ENCODE data around the gene BFSP1. TPM values are rescaled to one million over a fixed set of nuclear protein-coding genes. Genes with fewer than 3 reads are reported as not detected.

The BFSP1 gene
- total and polyA plus RNA-seq, 2 experiments from 2014 or later: 2.7 to 4.9 TPM

GRCh38 chr20:17491041-17491440 lies 40.1 kb downstream of the BFSP1 start (continued):
- TF ChIP-seq, protein P1, sequence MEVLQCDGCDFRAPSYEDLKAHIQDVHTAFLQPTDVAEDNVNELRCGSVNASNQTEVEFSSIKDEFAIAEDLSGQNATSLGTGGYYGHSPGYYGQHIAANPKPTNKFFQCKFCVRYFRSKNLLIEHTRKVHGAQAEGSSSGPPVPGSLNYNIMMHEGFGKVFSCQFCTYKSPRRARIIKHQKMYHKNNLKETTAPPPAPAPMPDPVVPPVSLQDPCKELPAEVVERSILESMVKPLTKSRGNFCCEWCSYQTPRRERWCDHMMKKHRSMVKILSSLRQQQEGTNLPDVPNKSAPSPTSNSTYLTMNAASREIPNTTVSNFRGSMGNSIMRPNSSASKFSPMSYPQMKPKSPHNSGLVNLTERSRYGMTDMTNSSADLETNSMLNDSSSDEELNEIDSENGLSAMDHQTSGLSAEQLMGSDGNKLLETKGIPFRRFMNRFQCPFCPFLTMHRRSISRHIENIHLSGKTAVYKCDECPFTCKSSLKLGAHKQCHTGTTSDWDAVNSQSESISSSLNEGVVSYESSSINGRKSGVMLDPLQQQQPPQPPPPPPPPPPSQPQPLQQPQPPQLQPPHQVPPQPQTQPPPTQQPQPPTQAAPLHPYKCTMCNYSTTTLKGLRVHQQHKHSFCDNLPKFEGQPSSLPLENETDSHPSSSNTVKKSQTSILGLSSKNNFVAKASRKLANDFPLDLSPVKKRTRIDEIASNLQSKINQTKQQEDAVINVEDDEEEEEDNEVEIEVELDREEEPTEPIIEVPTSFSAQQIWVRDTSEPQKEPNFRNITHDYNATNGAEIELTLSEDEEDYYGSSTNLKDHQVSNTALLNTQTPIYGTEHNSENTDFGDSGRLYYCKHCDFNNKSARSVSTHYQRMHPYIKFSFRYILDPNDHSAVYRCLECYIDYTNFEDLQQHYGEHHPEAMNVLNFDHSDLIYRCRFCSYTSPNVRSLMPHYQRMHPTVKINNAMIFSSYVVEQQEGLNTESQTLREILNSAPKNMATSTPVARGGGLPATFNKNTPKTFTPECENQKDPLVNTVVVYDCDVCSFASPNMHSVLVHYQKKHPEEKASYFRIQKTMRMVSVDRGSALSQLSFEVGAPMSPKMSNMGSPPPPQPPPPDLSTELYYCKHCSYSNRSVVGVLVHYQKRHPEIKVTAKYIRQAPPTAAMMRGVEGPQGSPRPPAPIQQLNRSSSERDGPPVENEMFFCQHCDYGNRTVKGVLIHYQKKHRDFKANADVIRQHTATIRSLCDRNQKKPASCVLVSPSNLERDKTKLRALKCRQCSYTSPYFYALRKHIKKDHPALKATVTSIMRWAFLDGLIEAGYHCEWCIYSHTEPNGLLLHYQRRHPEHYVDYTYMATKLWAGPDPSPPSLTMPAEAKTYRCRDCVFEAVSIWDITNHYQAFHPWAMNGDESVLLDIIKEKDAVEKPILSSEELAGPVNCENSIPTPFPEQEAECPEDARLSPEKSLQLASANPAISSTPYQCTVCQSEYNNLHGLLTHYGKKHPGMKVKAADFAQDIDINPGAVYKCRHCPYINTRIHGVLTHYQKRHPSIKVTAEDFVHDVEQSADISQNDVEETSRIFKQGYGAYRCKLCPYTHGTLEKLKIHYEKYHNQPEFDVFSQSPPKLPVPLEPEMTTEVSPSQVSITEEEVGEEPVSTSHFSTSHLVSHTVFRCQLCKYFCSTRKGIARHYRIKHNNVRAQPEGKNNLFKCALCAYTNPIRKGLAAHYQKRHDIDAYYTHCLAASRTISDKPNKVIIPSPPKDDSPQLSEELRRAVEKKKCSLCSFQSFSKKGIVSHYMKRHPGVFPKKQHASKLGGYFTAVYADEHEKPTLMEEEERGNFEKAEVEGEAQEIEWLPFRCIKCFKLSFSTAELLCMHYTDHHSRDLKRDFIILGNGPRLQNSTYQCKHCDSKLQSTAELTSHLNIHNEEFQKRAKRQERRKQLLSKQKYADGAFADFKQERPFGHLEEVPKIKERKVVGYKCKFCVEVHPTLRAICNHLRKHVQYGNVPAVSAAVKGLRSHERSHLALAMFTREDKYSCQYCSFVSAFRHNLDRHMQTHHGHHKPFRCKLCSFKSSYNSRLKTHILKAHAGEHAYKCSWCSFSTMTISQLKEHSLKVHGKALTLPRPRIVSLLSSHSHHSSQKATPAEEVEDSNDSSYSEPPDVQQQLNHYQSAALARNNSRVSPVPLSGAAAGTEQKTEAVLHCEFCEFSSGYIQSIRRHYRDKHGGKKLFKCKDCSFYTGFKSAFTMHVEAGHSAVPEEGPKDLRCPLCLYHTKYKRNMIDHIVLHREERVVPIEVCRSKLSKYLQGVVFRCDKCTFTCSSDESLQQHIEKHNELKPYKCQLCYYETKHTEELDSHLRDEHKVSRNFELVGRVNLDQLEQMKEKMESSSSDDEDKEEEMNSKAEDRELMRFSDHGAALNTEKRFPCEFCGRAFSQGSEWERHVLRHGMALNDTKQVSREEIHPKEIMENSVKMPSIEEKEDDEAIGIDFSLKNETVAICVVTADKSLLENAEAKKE (CRISPR knock-in tag; IDR thresholded peaks at IDR 0.05): no peak
- TF ChIP-seq NANOG (IDR thresholded peaks at IDR 0.05; ENCODE audit: borderline replicate concordance) (no peak), EZH2 (IDR thresholded peaks at IDR 0.05; ENCODE audit: low read depth, unreplicated experiment) (no peak), ZNF114 (CRISPR knock-in tag; IDR thresholded peaks at IDR 0.05) (no peak), STAT1 (IDR thresholded peaks at IDR 0.05; ENCODE audit: unreplicated experiment) (no peak), POLR2AphosphoS5 (IDR thresholded peaks at IDR 0.05; ENCODE audit: low read depth) (no peak), ZNF331 (CRISPR knock-in tag; IDR thresholded peaks at IDR 0.05; ENCODE audit: low read depth) (no peak), JUNB (IDR thresholded peaks at IDR 0.05; ENCODE audit: unreplicated experiment) (no peak)
- TF ChIP-seq, protein P2, sequence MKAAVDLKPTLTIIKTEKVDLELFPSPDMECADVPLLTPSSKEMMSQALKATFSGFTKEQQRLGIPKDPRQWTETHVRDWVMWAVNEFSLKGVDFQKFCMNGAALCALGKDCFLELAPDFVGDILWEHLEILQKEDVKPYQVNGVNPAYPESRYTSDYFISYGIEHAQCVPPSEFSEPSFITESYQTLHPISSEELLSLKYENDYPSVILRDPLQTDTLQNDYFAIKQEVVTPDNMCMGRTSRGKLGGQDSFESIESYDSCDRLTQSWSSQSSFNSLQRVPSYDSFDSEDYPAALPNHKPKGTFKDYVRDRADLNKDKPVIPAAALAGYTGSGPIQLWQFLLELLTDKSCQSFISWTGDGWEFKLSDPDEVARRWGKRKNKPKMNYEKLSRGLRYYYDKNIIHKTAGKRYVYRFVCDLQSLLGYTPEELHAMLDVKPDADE (IDR thresholded peaks at IDR 0.05): no peak

GRCh38 chr20:17490501-17490900 lies 40.7 kb downstream of the BFSP1 start:
- H3K9me2 ChIP-seq (ENCODE audit: insufficient read depth): no peaks in the 10 kb centered on the region
- H3K27me3 ChIP-seq (ENCODE audit: insufficient read depth): no peaks in the 10 kb centered on the region
- Mint-ChIP-seq H3K9me3 (no peaks in the 10 kb centered on the region), H3K27me3 (ENCODE audit: insufficient read depth, low read depth, poor library complexity) (no peaks in the 10 kb centered on the region), H3K4me1 (no peaks in the 10 kb centered on the region), H3K36me3 (ENCODE audit: low read depth) (peaks cover 3% of the 10 kb centered on the region; the same call in 1 of the 3 replicates), H3K27ac (no peak overlapping the region), H3K4me3 (no peak overlapping the region)
- H3K36me3 ChIP-seq (ENCODE audit: insufficient read depth): no peaks in the 10 kb centered on the region
- no peak overlapping the region for H2AFZ ChIP-seq
- no peaks in the 10 kb centered on the region for H3K4me1 ChIP-seq (ENCODE audit: insufficient read depth)
- H4K20me1 ChIP-seq (replicated peaks; ENCODE audit: insufficient read depth): no peaks in the 10 kb centered on the region
- no peak overlapping the region for H3K4me3 ChIP-seq
- H3K79me2 ChIP-seq (replicated peaks; ENCODE audit: insufficient read depth): no peaks in the 10 kb centered on the region
- DNase-seq (ENCODE audit: low spot score) (no peak), ATAC-seq (no peak)
- H3K27ac ChIP-seq (ENCODE audit: low read depth): no peak overlapping the region
- no peak overlapping the region for H3K4me2 ChIP-seq
- H3F3A ChIP-seq (replicated peaks; ENCODE audit: low read depth): no peaks in the 10 kb centered on the region
- TF ChIP-seq STAT1 (IDR thresholded peaks at IDR 0.05; ENCODE audit: unreplicated experiment): no peak
- TF ChIP-seq, protein P3, sequence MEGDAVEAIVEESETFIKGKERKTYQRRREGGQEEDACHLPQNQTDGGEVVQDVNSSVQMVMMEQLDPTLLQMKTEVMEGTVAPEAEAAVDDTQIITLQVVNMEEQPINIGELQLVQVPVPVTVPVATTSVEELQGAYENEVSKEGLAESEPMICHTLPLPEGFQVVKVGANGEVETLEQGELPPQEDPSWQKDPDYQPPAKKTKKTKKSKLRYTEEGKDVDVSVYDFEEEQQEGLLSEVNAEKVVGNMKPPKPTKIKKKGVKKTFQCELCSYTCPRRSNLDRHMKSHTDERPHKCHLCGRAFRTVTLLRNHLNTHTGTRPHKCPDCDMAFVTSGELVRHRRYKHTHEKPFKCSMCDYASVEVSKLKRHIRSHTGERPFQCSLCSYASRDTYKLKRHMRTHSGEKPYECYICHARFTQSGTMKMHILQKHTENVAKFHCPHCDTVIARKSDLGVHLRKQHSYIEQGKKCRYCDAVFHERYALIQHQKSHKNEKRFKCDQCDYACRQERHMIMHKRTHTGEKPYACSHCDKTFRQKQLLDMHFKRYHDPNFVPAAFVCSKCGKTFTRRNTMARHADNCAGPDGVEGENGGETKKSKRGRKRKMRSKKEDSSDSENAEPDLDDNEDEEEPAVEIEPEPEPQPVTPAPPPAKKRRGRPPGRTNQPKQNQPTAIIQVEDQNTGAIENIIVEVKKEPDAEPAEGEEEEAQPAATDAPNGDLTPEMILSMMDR (conservative IDR thresholded peaks at IDR 0.05; ENCODE audit: low read depth in 2 of 2): no peak
- TF ChIP-seq EZH2phosphoT487 (IDR thresholded peaks at IDR 0.05; ENCODE audit: unreplicated experiment): no peak
- no peak for TF ChIP-seq REST (IDR thresholded peaks at IDR 0.05; ENCODE audit: unreplicated experiment)
- TF ChIP-seq EZH2 (IDR thresholded peaks at IDR 0.05; ENCODE audit: low read depth, unreplicated experiment): no peak
- TF ChIP-seq ZNF331 (CRISPR knock-in tag; IDR thresholded peaks at IDR 0.05; ENCODE audit: low read depth): no peak
